Activated CD8-positive, alpha-beta memory T cell treated with anti-CD3 and anti-CD28 coated beads, Interleukin-2, amount 10 ng/mL, durations not matched to agents 7 days and 5 days (primary cell): Measurements from ENCODE around the gene GYPE. TPM values are rescaled to one million over a fixed set of nuclear protein-coding genes. Genes with fewer than 3 reads are reported as not detected.
"Not testable (repeated sequence)": the region's sequence is repeated elsewhere in the genome, so short reads cannot be mapped to it uniquely, and the experiment has no call there.

Experiments used
- ATAC-seq: fragments of 150-1000 bp; cut with Tn5 transposase; one replicate; pipeline ENCODE4 v1.10.0; 2021; ENCODE audit warnings: moderate library complexity
- CTCF ChIA-PET: fragments of 350-600 bp; sonication (Branson Sonifier 250); formaldehyde crosslinking; loops from one replicate; lab custom pipeline; 2021; ENCODE audit warnings: antibody characterized with exemption; lab: Charles Lee
- DNase-seq: peaks from one replicate; pipeline ENCODE4 v3.0.0-alpha.2; 2020
- H3K27ac Mint-ChIP-seq: one replicate; pipeline ENCODE4 v1.8.0; 2021; ENCODE audit warnings: mild to moderate bottlenecking, mixed read lengths
- H3K27me3 Mint-ChIP-seq: one replicate; pipeline ENCODE4 v1.8.0; 2021; ENCODE audit warnings: mixed read lengths
- H3K36me3 Mint-ChIP-seq: one replicate; pipeline ENCODE4 v1.8.0; 2021; ENCODE audit warnings: mild to moderate bottlenecking, mixed read lengths
- H3K4me1 Mint-ChIP-seq: one replicate; pipeline ENCODE4 v1.8.0; 2021; ENCODE audit warnings: mixed read lengths
- H3K4me3 Mint-ChIP-seq: one replicate; pipeline ENCODE4 v1.8.0; 2021; ENCODE audit warnings: mild to moderate bottlenecking, moderate library complexity, mixed read lengths
- H3K9me3 Mint-ChIP-seq: one replicate; pipeline ENCODE4 v1.8.0; 2022; ENCODE audit warnings: low read depth, mixed read lengths
- total RNA-seq, 2 experiments: library from RNA; stranded (reverse); gene quantifications; one replicate each; pipeline ENCODE4 v1.2.3, GENCODE V29; 2021

Gene GYPE
- total RNA-seq, 2 experiments from 2014 or later = 1.8 to 4.0 TPM

GRCh38 chr4:143854645-143855044, 50.7 kb downstream of the GYPE start:
- H3K4me1 Mint-ChIP-seq, CTCF ChIA-PET, H3K9me3 Mint-ChIP-seq, H3K27ac Mint-ChIP-seq, H3K4me3 Mint-ChIP-seq, H3K36me3 Mint-ChIP-seq, H3K27me3 Mint-ChIP-seq: not testable (repeated sequence)
- DNase-seq = peak; percentile 42
- peak; percentile 53 for ATAC-seq

GRCh38 chr4:143849296-143849695, 56.1 kb downstream of the GYPE start:
- H3K4me1 Mint-ChIP-seq, DNase-seq, H3K27me3 Mint-ChIP-seq, H3K4me3 Mint-ChIP-seq, CTCF ChIA-PET, H3K9me3 Mint-ChIP-seq, H3K27ac Mint-ChIP-seq, H3K36me3 Mint-ChIP-seq, ATAC-seq: not testable (repeated sequence)

GRCh38 chr4:143843506-143843832, 61.9 kb downstream of the GYPE start:
- H3K4me3 Mint-ChIP-seq, H3K9me3 Mint-ChIP-seq, CTCF ChIA-PET, H3K27ac Mint-ChIP-seq, DNase-seq, ATAC-seq, H3K27me3 Mint-ChIP-seq, H3K4me1 Mint-ChIP-seq, H3K36me3 Mint-ChIP-seq: not testable (repeated sequence)

- DNase-seq, H3K36me3 Mint-ChIP-seq, H3K9me3 Mint-ChIP-seq, H3K4me1 Mint-ChIP-seq, ATAC-seq, H3K27ac Mint-ChIP-seq, CTCF ChIA-PET, H3K4me3 Mint-ChIP-seq, H3K27me3 Mint-ChIP-seq: not testable (repeated sequence)
These were observed 62.5 kb downstream of the GYPE start for GRCh38 chr4:143842624-143843505.

- H3K27me3 Mint-ChIP-seq, CTCF ChIA-PET, H3K9me3 Mint-ChIP-seq: not testable (repeated sequence)
These were observed 65.9 kb downstream of the GYPE start for GRCh38 chr4:143839413-143839812.

GRCh38 chr4:143834196-143834595, 71.2 kb downstream of the GYPE start:
- H3K4me3 Mint-ChIP-seq, H3K9me3 Mint-ChIP-seq, H3K4me1 Mint-ChIP-seq, DNase-seq, H3K27me3 Mint-ChIP-seq, H3K36me3 Mint-ChIP-seq, CTCF ChIA-PET, ATAC-seq, H3K27ac Mint-ChIP-seq: not testable (repeated sequence)

More at GRCh38 chr4:143839413-143839812, 65.9 kb downstream of the GYPE start:
- DNase-seq, H3K4me1 Mint-ChIP-seq, H3K36me3 Mint-ChIP-seq, ATAC-seq, H3K4me3 Mint-ChIP-seq, H3K27ac Mint-ChIP-seq: not testable (repeated sequence)

GRCh38 chr4:143833676-143834075, 71.7 kb downstream of the GYPE start:
- ATAC-seq, H3K9me3 Mint-ChIP-seq, DNase-seq, H3K36me3 Mint-ChIP-seq, H3K4me3 Mint-ChIP-seq, CTCF ChIA-PET, H3K27me3 Mint-ChIP-seq, H3K4me1 Mint-ChIP-seq, H3K27ac Mint-ChIP-seq: not testable (repeated sequence)

- CTCF ChIA-PET, DNase-seq, ATAC-seq, H3K27me3 Mint-ChIP-seq, H3K27ac Mint-ChIP-seq, H3K9me3 Mint-ChIP-seq, H3K36me3 Mint-ChIP-seq, H3K4me3 Mint-ChIP-seq, H3K4me1 Mint-ChIP-seq: not testable (repeated sequence)
These were observed 74.8 kb downstream of the GYPE start for GRCh38 chr4:143830576-143830975.

GRCh38 chr4:143829239-143829620, 76.1 kb downstream of the GYPE start:
- H3K9me3 Mint-ChIP-seq, H3K36me3 Mint-ChIP-seq, ATAC-seq, CTCF ChIA-PET, H3K27me3 Mint-ChIP-seq, H3K27ac Mint-ChIP-seq, DNase-seq, H3K4me3 Mint-ChIP-seq, H3K4me1 Mint-ChIP-seq: not testable (repeated sequence)

Other genes with a start within 250 kb of the GYPE start
- not detected for gene FREM3, start 204.9 kb downstream of the GYPE start, total RNA-seq
- gene GYPB, start 113.8 kb upstream of the GYPE start, total RNA-seq = under 1 TPM in 1 of 2 experiments, not detected in 1; 0.70 TPM
- gene GYPA, start 235.2 kb upstream of the GYPE start, total RNA-seq = not detected